Peyer's patch (tissue), 4 donors: ENCODE data around the gene POLL. TPM values are rescaled to one million over a fixed set of nuclear protein-coding genes. Genes with fewer than 3 reads are reported as not detected.

Source experiments
- DNase-seq, 3 donors: peaks; one replicate each; pipeline ENCODE4 v3.0.0-alpha.2; 2017 to 2019
- H3K27ac ChIP-seq, 4 donors: fragments of 200-600 bp; sonication (generic); one replicate each; pipeline ENCODE4 v1.5.1; 2016 to 2019
- H3K27me3 ChIP-seq, 2 donors: fragments of 200-600 bp; sonication (generic); one replicate each; pipeline ENCODE4 v1.5.1; 2019
- H3K36me3 ChIP-seq, 3 donors: fragments of 200-600 bp; sonication (generic); one replicate each; pipeline ENCODE4 v1.5.1; 2016 to 2019
- H3K4me1 ChIP-seq, 4 donors: fragments of 200-600 bp; sonication (generic); one replicate each; pipeline ENCODE4 v1.5.1; 2016 to 2019
- H3K4me3 ChIP-seq, 4 donors: fragments of 200-600 bp; sonication (generic); 1 replicate in 3 of 4; 2 replicates in 1 of 4; pipeline ENCODE4 v1.5.1; 2016 to 2019; ENCODE audit warnings: mild to moderate bottlenecking in 1 of 4
- H3K9me3 ChIP-seq, 4 donors: fragments of 200-600 bp; sonication (generic); one replicate each; pipeline ENCODE4 v1.5.1; 2016 to 2019; ENCODE audit warnings: mild to moderate bottlenecking in 1 of 4
- POLR2A ChIP-seq, 2 donors: fragments of 450-650 bp; IDR thresholded peaks; one replicate each; pipeline ENCODE4 v1.5.1; 2017; ENCODE audit warnings: antibody characterized with exemption in 2 of 2, mild to moderate bottlenecking in 2 of 2, moderate library complexity in 2 of 2
- total RNA-seq, 4 donors: library from RNA; depleted of rRNA; stranded (reverse); fragments of >200 nt; gene quantifications; one replicate each; pipeline ENCODE4 v1.1.0, GENCODE V29; 2016
- TF ChIP-seq, protein P1 (sequence below), 6 experiments: fragments of 450-650 bp in 4 of 6; fragments of 200-600 bp in 2 of 6; sonication (generic) in 1 of 6; IDR thresholded peaks; one replicate each; pipeline ENCODE4 v1.5.1; 2017 to 2019; ENCODE audit warnings: antibody characterized with exemption in 6 of 6, mild to moderate bottlenecking in 3 of 6, moderate library complexity in 1 of 6

Gene POLL
- total RNA-seq, 4 donors from 2014 or later: 26.1 to 55.3 (median 41.2) TPM

DNA sequence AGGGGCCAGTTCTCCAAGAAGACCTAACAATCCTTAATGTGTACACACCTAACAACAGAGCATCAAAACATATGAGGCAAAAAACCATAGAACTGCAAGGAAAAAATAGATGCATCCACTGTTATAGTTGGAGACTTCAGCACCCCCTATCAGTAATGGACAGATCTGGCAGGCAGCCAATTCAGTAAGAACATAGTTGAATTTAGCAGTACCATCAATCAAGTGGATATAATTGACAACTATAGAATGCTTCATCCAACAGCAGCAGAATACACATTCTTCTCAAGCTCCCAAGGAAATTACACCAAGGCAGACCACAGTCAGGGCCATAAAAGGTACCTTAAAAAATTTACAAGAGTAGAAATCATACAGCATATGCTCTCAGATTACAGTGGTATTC lies 42.2 kb downstream of the POLL start:
- TF ChIP-seq, protein P1, sequence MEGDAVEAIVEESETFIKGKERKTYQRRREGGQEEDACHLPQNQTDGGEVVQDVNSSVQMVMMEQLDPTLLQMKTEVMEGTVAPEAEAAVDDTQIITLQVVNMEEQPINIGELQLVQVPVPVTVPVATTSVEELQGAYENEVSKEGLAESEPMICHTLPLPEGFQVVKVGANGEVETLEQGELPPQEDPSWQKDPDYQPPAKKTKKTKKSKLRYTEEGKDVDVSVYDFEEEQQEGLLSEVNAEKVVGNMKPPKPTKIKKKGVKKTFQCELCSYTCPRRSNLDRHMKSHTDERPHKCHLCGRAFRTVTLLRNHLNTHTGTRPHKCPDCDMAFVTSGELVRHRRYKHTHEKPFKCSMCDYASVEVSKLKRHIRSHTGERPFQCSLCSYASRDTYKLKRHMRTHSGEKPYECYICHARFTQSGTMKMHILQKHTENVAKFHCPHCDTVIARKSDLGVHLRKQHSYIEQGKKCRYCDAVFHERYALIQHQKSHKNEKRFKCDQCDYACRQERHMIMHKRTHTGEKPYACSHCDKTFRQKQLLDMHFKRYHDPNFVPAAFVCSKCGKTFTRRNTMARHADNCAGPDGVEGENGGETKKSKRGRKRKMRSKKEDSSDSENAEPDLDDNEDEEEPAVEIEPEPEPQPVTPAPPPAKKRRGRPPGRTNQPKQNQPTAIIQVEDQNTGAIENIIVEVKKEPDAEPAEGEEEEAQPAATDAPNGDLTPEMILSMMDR (IDR thresholded peaks at IDR 0.05): no peak
- TF ChIP-seq POLR2A (IDR thresholded peaks at IDR 0.05): no peak
- DNase-seq: no peak
- no peaks in the 10 kb centered on the region for H3K9me3 ChIP-seq

DNA sequence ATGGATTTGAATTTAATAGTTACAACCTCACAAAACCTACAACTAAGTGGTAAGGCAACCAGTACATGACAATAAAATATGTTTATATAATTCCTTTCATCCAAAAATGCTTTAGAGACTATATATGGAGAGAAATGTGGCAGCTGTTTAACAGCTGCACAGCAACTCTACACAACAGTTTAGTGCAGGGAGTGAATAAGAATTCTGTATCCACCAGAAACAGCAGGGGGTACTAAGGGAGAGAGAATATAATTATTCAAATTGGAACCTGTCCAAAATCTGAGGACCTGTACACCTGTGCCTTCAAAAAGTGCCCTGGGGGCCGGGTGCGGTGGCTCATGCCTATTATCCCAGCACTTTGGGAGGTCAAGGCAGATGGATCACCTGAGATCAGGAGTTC lies 49.6 kb downstream of the POLL start:
- Histone ChIP-seq H3K9me3 (no peaks in the 10 kb centered on the region), H3K27ac (no peak overlapping the region), H3K36me3 (peaks cover 0 to 9% (median 0%) of the 10 kb centered on the region in 3 donors), H3K4me3 (no peak overlapping the region), H3K27me3 (no peaks in the 10 kb centered on the region), H3K4me1 (no peaks in the 10 kb centered on the region)
- no peak for TF ChIP-seq POLR2A (IDR thresholded peaks at IDR 0.05)
- TF ChIP-seq, protein P1 (IDR thresholded peaks at IDR 0.05): no peak
- no peak for DNase-seq

More for the DNA sequence above, 42.2 kb downstream of the POLL start:
- H3K36me3 ChIP-seq: no peaks in the 10 kb centered on the region
- no peak overlapping the region for H3K4me3 ChIP-seq
- no peaks in the 10 kb centered on the region for H3K4me1 ChIP-seq
- no peaks in the 10 kb centered on the region for H3K27me3 ChIP-seq
- H3K27ac ChIP-seq: no peak overlapping the region

DNA sequence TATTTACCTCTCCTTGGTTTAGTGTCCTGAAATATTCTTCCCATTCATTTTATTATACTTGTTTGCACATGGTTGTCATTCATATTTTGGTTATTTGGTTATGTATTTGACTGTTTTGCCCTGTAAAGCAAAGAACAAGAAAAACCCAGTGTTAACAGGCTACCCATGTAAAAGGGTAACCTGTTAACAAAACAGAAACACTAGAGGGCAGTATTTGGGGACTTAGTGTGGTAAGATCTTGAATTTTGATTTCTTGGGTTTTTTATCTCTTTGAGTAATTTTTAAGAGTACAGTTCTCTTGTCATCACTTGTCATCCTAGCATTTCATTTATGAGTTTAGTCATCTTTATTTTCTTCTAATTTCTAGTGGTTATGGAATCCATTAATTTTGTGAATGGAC lies 51.3 kb downstream of the POLL start:
- Histone ChIP-seq H3K27me3 (no peaks in the 10 kb centered on the region), H3K4me3 (no peak overlapping the region), H3K27ac (no peak overlapping the region), H3K9me3 (no peaks in the 10 kb centered on the region), H3K4me1 (no peaks in the 10 kb centered on the region), H3K36me3 (peaks cover 0 to 18% (median 0%) of the 10 kb centered on the region in 3 donors)
- no peak for TF ChIP-seq POLR2A (IDR thresholded peaks at IDR 0.05)
- TF ChIP-seq, protein P1 (IDR thresholded peaks at IDR 0.05): peak in 5 of 6 experiments; percentile 33 to 53 (median 45)
- DNase-seq: no peak

DNA sequence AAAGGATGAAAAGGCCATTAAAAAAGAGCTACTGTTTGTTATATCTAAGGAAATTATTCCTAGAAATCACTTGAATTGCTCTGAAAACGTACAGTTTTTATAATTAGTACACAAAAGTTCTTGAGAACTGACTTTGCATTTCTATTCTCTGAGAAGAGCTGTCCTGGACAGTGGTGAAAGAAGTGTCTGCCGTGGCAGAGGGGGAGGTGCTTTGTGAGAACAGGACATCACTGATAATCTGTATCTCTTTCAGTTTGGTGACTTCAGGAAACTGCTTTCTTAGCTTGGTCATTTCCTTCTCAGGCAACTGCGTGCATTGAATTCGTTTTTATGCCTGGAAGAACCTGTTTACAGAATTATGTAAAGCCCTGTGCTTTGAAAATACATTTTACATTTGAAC lies 52.1 kb downstream of the POLL start:
- DNase-seq: no peak
- TF ChIP-seq, protein P1 (IDR thresholded peaks at IDR 0.05): no peak
- no peak for TF ChIP-seq POLR2A (IDR thresholded peaks at IDR 0.05)
- Histone ChIP-seq H3K9me3 (no peaks in the 10 kb centered on the region), H3K4me3 (no peak overlapping the region), H3K4me1 (no peaks in the 10 kb centered on the region), H3K27me3 (no peaks in the 10 kb centered on the region), H3K27ac (no peak overlapping the region), H3K36me3 (peaks cover 0 to 18% (median 0%) of the 10 kb centered on the region in 3 donors)

DNA sequence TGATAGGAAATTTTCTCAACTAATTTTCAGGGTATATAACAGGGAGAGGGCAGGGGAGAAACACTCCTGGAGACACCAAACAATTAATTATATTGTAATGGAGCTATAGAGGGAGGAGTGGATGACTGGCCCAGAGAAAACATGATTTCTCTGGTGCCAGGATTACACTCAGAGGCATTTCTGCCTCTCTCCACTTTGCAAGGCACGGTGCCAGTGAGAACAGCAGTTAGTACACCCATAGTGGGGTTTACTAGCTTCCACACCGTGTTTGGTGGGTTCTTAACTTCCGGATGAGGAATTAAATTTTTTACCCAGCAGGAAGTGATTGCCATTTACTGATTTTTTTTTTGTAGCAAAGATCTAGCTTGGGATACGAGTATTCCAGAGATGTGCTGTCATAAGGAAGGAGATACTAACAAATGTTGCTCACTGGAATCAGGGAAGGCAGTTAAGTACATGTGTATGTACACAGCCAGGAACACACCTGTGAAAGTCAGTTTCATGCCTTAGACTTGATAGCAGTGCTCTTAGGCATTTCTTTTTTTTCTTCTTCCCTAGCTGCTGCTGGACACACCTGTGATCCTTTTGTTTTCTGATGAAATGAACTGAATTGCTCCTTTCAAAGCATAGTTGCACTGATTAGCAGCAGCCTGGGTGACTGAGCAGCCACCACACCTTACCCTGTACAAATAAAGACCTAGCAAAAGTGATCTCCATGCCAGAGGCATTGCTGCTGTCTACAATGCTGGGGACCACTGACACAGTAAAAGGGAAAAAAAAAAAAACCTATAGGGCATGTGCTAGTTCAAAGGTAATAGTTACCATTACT lies 58.1 kb downstream of the POLL start:
- no peak overlapping the region for H3K4me3 ChIP-seq
- H3K27me3 ChIP-seq: no peaks in the 10 kb centered on the region
- H3K36me3 ChIP-seq: peaks cover 0 to 11% (median 0%) of the 10 kb centered on the region in 3 donors
- no peak overlapping the region for H3K27ac ChIP-seq
- no peaks in the 10 kb centered on the region for H3K4me1 ChIP-seq
- H3K9me3 ChIP-seq: no peaks in the 10 kb centered on the region
- no peak for TF ChIP-seq POLR2A (IDR thresholded peaks at IDR 0.05)
- TF ChIP-seq, protein P1 (IDR thresholded peaks at IDR 0.05): no peak
- DNase-seq: no peak
